HCT116 (cell line): ENCODE data around the gene GBE1.

ENCODE experiments used
- CEBPB ChIP-seq: IDR thresholded peaks from 2 replicates; pipeline ENCODE4 v1.6.1; 2012; ENCODE audit warnings: low read depth
- CTCF ChIP-seq, 3 experiments: fragments of 200-600 bp in 1 of 3; sonication (generic) in 1 of 3; IDR thresholded peaks in 2 of 3; conservative IDR thresholded peaks in 1 of 3; 2 replicates each; pipeline ENCODE4 v1.5.1; 2012 to 2017; ENCODE audit warnings: low read depth in 2 of 3, low read length in 2 of 3, antibody characterized with exemption in 1 of 3, borderline replicate concordance in 1 of 3, control low read depth in 1 of 3, mild to moderate bottlenecking in 1 of 3, mixed read lengths in 1 of 3, mixed run types in 1 of 3, moderate library complexity in 1 of 3; ENCODE audit not compliant: insufficient read depth in 1 of 3
- EGR1 ChIP-seq: IDR thresholded peaks from 2 replicates; pipeline ENCODE4 v1.6.1; 2012; ENCODE audit warnings: low read depth
- EZH2 ChIP-seq: fragments of 200-600 bp; sonication (generic); IDR thresholded peaks from 2 replicates; pipeline ENCODE4 v1.6.1; 2017; ENCODE audit warnings: antibody characterized with exemption, mixed run types
- EZH2phosphoT487 ChIP-seq: fragments of 200-600 bp; IDR thresholded peaks from 2 replicates; pipeline ENCODE4 v1.6.1; 2018; ENCODE audit warnings: antibody characterized with exemption, borderline replicate concordance
- JUND ChIP-seq: IDR thresholded peaks from 2 replicates; pipeline ENCODE4 v1.6.1; 2012
- MAX ChIP-seq: IDR thresholded peaks from 2 replicates; pipeline ENCODE4 v1.6.1; 2012
- POLR2A ChIP-seq: IDR thresholded peaks from 2 replicates; pipeline ENCODE4 v1.7.0; 2011; ENCODE audit warnings: borderline replicate concordance; ENCODE audit not compliant: insufficient read depth, insufficient read length; ENCODE audit errors: extremely low read depth
- POLR2AphosphoS5 ChIP-seq: IDR thresholded peaks from 2 replicates; pipeline ENCODE4 v1.6.1; 2011; ENCODE audit warnings: mild to moderate bottlenecking, low read depth, low read length, moderate library complexity
- REST ChIP-seq: IDR thresholded peaks from 2 replicates; pipeline ENCODE4 v1.6.1; 2012; ENCODE audit warnings: low read depth
- SP1 ChIP-seq: IDR thresholded peaks from 2 replicates; pipeline ENCODE4 v1.6.1; 2012; ENCODE audit warnings: low read depth
- YY1 ChIP-seq: IDR thresholded peaks from 2 replicates; pipeline ENCODE4 v1.6.1; 2011; ENCODE audit warnings: low read length, low read depth, moderate library complexity, mild to moderate bottlenecking; ENCODE audit not compliant: insufficient replicate concordance; ENCODE audit errors: extremely low read depth
- ZFX ChIP-seq: fragments of 450-650 bp; IDR thresholded peaks from 2 replicates; pipeline ENCODE4 v1.6.1; 2017
- ZNF274 ChIP-seq: fragments of 200-500 bp; sonication (Bioruptor generic); IDR thresholded peaks from 2 replicates; pipeline ENCODE4 v1.6.1; 2014; ENCODE audit warnings: mild to moderate bottlenecking, low read depth, low read length, inconsistent platforms

- TF ChIP-seq POLR2A = no peak
- TF ChIP-seq CTCF (IDR thresholded peaks at IDR 0.05 in 2 of 3, conservative IDR thresholded peaks at IDR 0.05 in 1 of 3; ENCODE audit: borderline replicate concordance in 1 of 3, insufficient read depth in 1 of 3, low read depth in 2 of 3, low read length in 2 of 3) = no peak
- TF ChIP-seq EGR1 = no peak
- no peak for TF ChIP-seq JUND
- TF ChIP-seq SP1 = no peak
- no peak for TF ChIP-seq YY1
- no peak for TF ChIP-seq EZH2phosphoT487
- TF ChIP-seq POLR2AphosphoS5 = no peak
- TF ChIP-seq ZNF274 = no peak
- no peak for TF ChIP-seq REST
- no peak for TF ChIP-seq CEBPB
- no peak for TF ChIP-seq EZH2
- no peak for TF ChIP-seq MAX
- TF ChIP-seq ZFX = no peak
Observed at GRCh38 chr3:81585056-81585455, 176.4 kb downstream of the GBE1 start.
